Transverse colon (tissue), 4 donors: ENCODE data around the gene RPL5. TPM values are rescaled to one million over a fixed set of nuclear protein-coding genes. Genes with fewer than 3 reads are reported as not detected.

ENCODE experiments used
- DNase-seq: peaks from one replicate; pipeline ENCODE4 v3.0.0-alpha.2; 2019
- H3K27ac ChIP-seq, 4 donors: fragments of 200-600 bp; sonication (generic); 2 replicates each; pipeline ENCODE4 v1.5.1; 2016 to 2018; ENCODE audit warnings: inconsistent platforms in 4 of 4
- H3K27me3 ChIP-seq: fragments of 200-600 bp; sonication (generic); 2 replicates; pipeline ENCODE4 v1.5.1; 2017; ENCODE audit warnings: inconsistent platforms
- H3K36me3 ChIP-seq, 4 donors: fragments of 200-600 bp; sonication (generic); 2 replicates each; pipeline ENCODE4 v1.5.1; 2017 to 2019; ENCODE audit warnings: inconsistent platforms in 4 of 4
- H3K4me1 ChIP-seq, 4 donors: fragments of 200-600 bp; sonication (generic); 2 replicates each; pipeline ENCODE4 v1.5.1; 2017 to 2020; ENCODE audit warnings: inconsistent platforms in 4 of 4
- H3K4me3 ChIP-seq, 4 donors: fragments of 200-600 bp; sonication (generic); 1 replicate in 1 of 4; 2 replicates in 3 of 4; pipeline versions ENCODE4 v1.5.1 to v1.6.1; 2017 to 2019; ENCODE audit warnings: inconsistent platforms in 4 of 4
- H3K9me3 ChIP-seq, 2 donors: fragments of 200-600 bp; sonication (generic); 2 replicates each; pipeline ENCODE4 v1.5.1; 2017 to 2019; ENCODE audit warnings: inconsistent platforms in 2 of 2
- CTCF ChIP-seq, 5 experiments: fragments of 200-600 bp in 3 of 5; fragments of 450-650 bp in 2 of 5; sonication (generic) in 3 of 5; IDR thresholded peaks; 1 replicate in 2 of 5; 2 replicates in 3 of 5; pipeline ENCODE4 v1.5.1; 2016 to 2017; ENCODE audit warnings: antibody characterized with exemption in 5 of 5, inconsistent platforms in 3 of 5, mild to moderate bottlenecking in 2 of 5, moderate library complexity in 1 of 5
- EP300 ChIP-seq: sonication (generic); formaldehyde crosslinking; IDR thresholded peaks from one replicate; pipeline ENCODE4 v1.6.1; 2017; ENCODE audit warnings: antibody characterized with exemption, low read depth
- POLR2A ChIP-seq: fragments of 450-650 bp; IDR thresholded peaks from one replicate; pipeline ENCODE4 v1.6.1; 2016; ENCODE audit warnings: antibody characterized with exemption, mild to moderate bottlenecking, moderate library complexity
- POLR2AphosphoS5 ChIP-seq, 3 donors: sonication (generic); formaldehyde crosslinking; IDR thresholded peaks; one replicate each; pipeline ENCODE4 v1.6.1; 2016; ENCODE audit warnings: antibody characterized with exemption in 3 of 3
- WGBS, 2 donors: methylation state at CpG; one replicate each; pipeline ENCODE4 v1.1.5; 2018; ENCODE audit warnings: low coverage in 1 of 2; 5-methylcytosine and 5-hydroxymethylcytosine counted together
- in situ Hi-C, 4 donors: fragments of 200-750 bp; cut with MboI; loops; one replicate each; pipeline versions ENCODE4 v1.15.0 to v1.15.1; 2017; ENCODE audit warnings: low sequenced_read_pairs in 3 of 4, low pct_ligation_motif_present in 1 of 4, low pct_unique_long_range_greater_than_20kb in 1 of 4
- intact Hi-C: fragments of 100-400 bp; cut with DNase I; formaldehyde crosslinking; loops from one replicate; pipeline ENCODE4 v1.15.1; 2023; ENCODE audit warnings: low total_unique reads
- total RNA-seq, 4 donors: library from RNA; depleted of rRNA; stranded (reverse); fragments of >200 nt; gene quantifications; one replicate each; pipeline ENCODE4 v1.1.0, GENCODE V29; 2016

Gene RPL5
- total RNA-seq, 4 donors from 2014 or later, result 360 to 1,369 (median 1,157) TPM

- no peaks in the 10 kb centered on the region for H3K27me3 ChIP-seq
- no peak overlapping the region for H3K4me3 ChIP-seq
- H3K36me3 ChIP-seq, result no peaks in the 10 kb centered on the region
- DNase-seq, result no peak
- in situ Hi-C loops (no loop called here), intact Hi-C loops (no loop called here)
- 80 to 86% methylated on average over 4 of the region's 4 CpGs for WGBS, 2 donors
- H3K4me1 ChIP-seq, result peaks cover 0 to 16% (median 10%) of the 10 kb centered on the region in 4 donors
- no peak overlapping the region for H3K27ac ChIP-seq
- H3K9me3 ChIP-seq, result no peaks in the 10 kb centered on the region
- TF ChIP-seq CTCF (IDR thresholded peaks at IDR 0.05), result no peak
- TF ChIP-seq POLR2AphosphoS5 (IDR thresholded peaks at IDR 0.05), result no peak
- no peak for TF ChIP-seq EP300
- TF ChIP-seq POLR2A, result no peak
Measured at GRCh38 chr1:92862605-92863004, 30.8 kb downstream of the RPL5 start.

- Histone ChIP-seq H3K27ac (no peak overlapping the region), H3K36me3 (no peaks in the 10 kb centered on the region), H3K4me1 (peaks cover 0 to 6% (median 3%) of the 10 kb centered on the region in 4 donors), H3K9me3 (no peaks in the 10 kb centered on the region), H3K27me3 (no peaks in the 10 kb centered on the region), H3K4me3 (no peak overlapping the region)
- intact Hi-C loops, result no loop called here
- TF ChIP-seq POLR2A (no peak), CTCF (IDR thresholded peaks at IDR 0.05) (no peak), EP300 (no peak), POLR2AphosphoS5 (IDR thresholded peaks at IDR 0.05) (no peak)
- in situ Hi-C loops, result no loop called here
- no peak for DNase-seq
Measured at GRCh38 chr1:92864131-92864530, 32.3 kb downstream of the RPL5 start.

GRCh38 chr1:92870591-92870990 is 38.8 kb downstream of the RPL5 start:
- no peak overlapping the region for H3K27ac ChIP-seq
- peaks cover 0 to 1% (median 0%) of the 10 kb centered on the region in 4 donors for H3K36me3 ChIP-seq
- TF ChIP-seq POLR2A, result no peak
- no peak for TF ChIP-seq POLR2AphosphoS5 (IDR thresholded peaks at IDR 0.05)
- TF ChIP-seq CTCF (IDR thresholded peaks at IDR 0.05), result no peak
- TF ChIP-seq EP300, result no peak
- intact Hi-C loops, result no loop called here
- peaks cover 0 to 3% (median 0%) of the 10 kb centered on the region in 4 donors for H3K4me1 ChIP-seq
- WGBS, 2 donors, result 100% methylated on average over 1 to 2 of the region's 2 CpGs
- no peak overlapping the region for H3K4me3 ChIP-seq
- H3K9me3 ChIP-seq, result peaks cover 0 to 3% of the 10 kb centered on the region in 2 donors
- no peak for DNase-seq
- in situ Hi-C loops, result no loop called here
- no peaks in the 10 kb centered on the region for H3K27me3 ChIP-seq

GRCh38 chr1:92872719-92873118 is 40.9 kb downstream of the RPL5 start:
- intact Hi-C loops, result no loop called here
- no peak overlapping the region for H3K4me3 ChIP-seq
- no peak for TF ChIP-seq POLR2A
- no peak for TF ChIP-seq EP300
- TF ChIP-seq CTCF (IDR thresholded peaks at IDR 0.05), result no peak
- no peak for TF ChIP-seq POLR2AphosphoS5 (IDR thresholded peaks at IDR 0.05)
- DNase-seq, result no peak
- H3K27me3 ChIP-seq, result no peaks in the 10 kb centered on the region
- no peak overlapping the region for H3K27ac ChIP-seq
- peaks cover 0 to 1% (median 0%) of the 10 kb centered on the region in 4 donors for H3K36me3 ChIP-seq
- H3K4me1 ChIP-seq, result peaks cover 0 to 21% (median 13%) of the 10 kb centered on the region in 4 donors
- in situ Hi-C loops, result no loop called here
- peaks cover 0 to 3% of the 10 kb centered on the region in 2 donors for H3K9me3 ChIP-seq
- WGBS, 2 donors, result 90 to 100% methylated on average over 2 of the region's 2 CpGs
